Measurements from ENCODE around the gene AFM.

- TF ChIP-seq CTCF (IDR thresholded peaks at IDR 0.05; ENCODE audit: low read length) (no peak), EZH2 (optimal IDR thresholded peaks at IDR 0.05; ENCODE audit: low read depth, low read length) (no peak), EZH2phosphoT487 (IDR thresholded peaks at IDR 0.05; ENCODE audit: low read length) (no peak)
Measured at GRCh38 chr4:73485085-73485484, 3.5 kb downstream of the AFM start.

Data from MM.1S (cell line).